Heart left ventricle (tissue), 16 donors: Measurements from ENCODE around the gene NPVF. TPM values are rescaled to one million over a fixed set of nuclear protein-coding genes. Genes with fewer than 3 reads are reported as not detected.

Source experiments
- ATAC-seq, 4 donors: fragments of 200-7000 bp; cut with Tn5 transposase; one replicate each; pipeline ENCODE4 v1.9.1; 2020 to 2022; ENCODE audit warnings: moderate library complexity in 4 of 4, mild to moderate bottlenecking in 3 of 4, moderate number of reproducible peaks in 1 of 4
- DNase-seq, 5 donors: peaks; one replicate each; pipeline ENCODE4 v3.0.0-alpha.2; 2020
- H3K27ac ChIP-seq, 12 donors: fragments of 200-600 bp; sonication (generic) in 4 of 12; one replicate each; pipeline versions ENCODE4 v1.5.0 to v1.8.0; 2016 to 2022; ENCODE audit warnings: mild to moderate bottlenecking in 2 of 12
- H3K27me3 ChIP-seq, 9 donors: fragments of 200-600 bp; sonication (generic) in 2 of 9; one replicate each; pipeline versions ENCODE4 v1.5.1 to v1.8.0; 2016 to 2022; ENCODE audit warnings: mild to moderate bottlenecking in 3 of 9
- H3K36me3 ChIP-seq, 9 donors: fragments of 200-600 bp; sonication (generic) in 2 of 9; one replicate each; pipeline versions ENCODE4 v1.5.0 to v1.8.0; 2018 to 2022; ENCODE audit warnings: mild to moderate bottlenecking in 2 of 9
- H3K4me1 ChIP-seq, 12 donors: fragments of 200-600 bp; sonication (generic) in 4 of 12; one replicate each; pipeline versions ENCODE4 v1.5.0 to v1.8.0; 2016 to 2022; ENCODE audit warnings: mild to moderate bottlenecking in 3 of 12
- H3K4me3 ChIP-seq, 12 donors: fragments of 200-600 bp; sonication (generic) in 4 of 12; one replicate each; pipeline versions ENCODE4 v1.5.0 to v1.8.0; 2017 to 2022; ENCODE audit warnings: mild to moderate bottlenecking in 9 of 12, moderate library complexity in 4 of 12
- H3K9me3 ChIP-seq, 12 donors: fragments of 200-600 bp; sonication (generic) in 4 of 12; one replicate each; pipeline versions ENCODE4 v1.5.0 to v1.8.0; 2016 to 2022; ENCODE audit warnings: mild to moderate bottlenecking in 1 of 12
- POLR2A ChIP-seq, 2 donors: fragments of 450-650 bp; IDR thresholded peaks; one replicate each; pipeline ENCODE4 v1.6.1; 2017; ENCODE audit warnings: antibody characterized with exemption in 2 of 2, mild to moderate bottlenecking in 2 of 2, moderate library complexity in 2 of 2
- WGBS, 4 donors: extraction: QIAGEN DNeasy Blood & Tissue Kit in 2 of 4; methylation state at CpG; one replicate each; pipeline versions ENCODE4 v1.1.5 to v1.1.7; 2013 to 2018; 5-methylcytosine and 5-hydroxymethylcytosine counted together
- intact Hi-C, 10 donors: fragments of 100-400 bp; cut with DNase I; formaldehyde crosslinking; loops; one replicate each; pipeline versions ENCODE4 v1.11.1 to v1.14.2; 2022
- polyA plus RNA-seq, 2 donors: library from polyadenylated mRNA; stranded (reverse); fragments of 200-250 nt; gene quantifications; one replicate each; pipeline ENCODE4 v1.2.3, GENCODE V29; 2013
- total RNA-seq, 9 donors: library from RNA; depleted of rRNA in 2 of 9; stranded (reverse); fragments of >200 nt in 2 of 9; fragmentation: NEBNext Ultra II Directional in 3 of 9; extraction: Animal tissue kit (Norgen Biotek cat#: 25700) in 3 of 9; gene quantifications; one replicate each; pipeline versions ENCODE4 v1.1.0 to v1.2.4, GENCODE V29; 2016 to 2023
- TF ChIP-seq, protein P1 (sequence below), 12 donors: fragments of 200-600 bp; sonication (generic) in 4 of 12; IDR thresholded peaks; one replicate each; pipeline versions ENCODE4 v1.5.0 to v1.8.0; 2018 to 2022; ENCODE audit warnings: antibody characterized with exemption in 12 of 12, mild to moderate bottlenecking in 5 of 12
- donor health status: ischemic (EF 13 %, LVEDD 7.1; RV severe dilation, severe dysfunction).
- donor health status: healthy with polysubstance abuse.
- donor health status: DM: no; HTN: yes; CAD: no.
- donor health status: DM: no; HTN: no; CAD: no.
- donor health status: ischemic (EF 25% LVEDD 6.9; RV normal size, moderate dysfunction).
- donor health status: ischemic (EF 25% LVEDD 5.7; RV mildly dilated, moderate dysfunction).
- donor health status: healthy.
- donor health status: DM: yes; HTN: yes; CAD: no.
- donor health status: ischemic (EF 35%, LVEDD 5.7; RV mildly dilated, moderate dysfunction).
- donor health status: nonischemic (EF 11% LVEDD 7.7; RV severe dilation, severe dysfunction).
- donor health status: DM: yes; HTN: yes; CAD: no.
- donor health status: PGD.
- donor health status: ischemic (EF 29% LVEDD 5.4; RV normal size, mild dysfunction).
- donor health status: nonischemic (EF 23%, LVEDD 6.1; RV moderate dilation, normal function).

The NPVF gene
- total and polyA plus RNA-seq, 11 donors: not detected

DNA sequence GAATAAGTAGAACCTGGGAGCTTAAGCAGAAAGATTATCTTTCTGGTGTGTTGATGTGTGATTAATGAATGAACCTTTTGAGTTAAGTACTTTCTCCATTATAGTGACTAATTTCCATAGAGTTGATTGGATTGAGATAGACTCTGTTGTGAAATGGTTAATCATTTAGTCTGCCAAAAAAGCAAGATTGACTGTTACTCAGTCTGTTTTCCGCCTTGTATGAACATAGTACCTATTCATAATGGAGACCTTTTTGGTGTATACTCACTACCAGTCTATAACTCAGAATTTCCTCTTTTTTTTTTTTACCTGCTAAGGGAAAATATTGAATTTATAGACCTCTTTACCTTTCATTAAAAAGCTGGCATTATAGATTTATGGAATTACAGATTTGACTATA is 14.4 kb upstream of the NPVF start:
- intact Hi-C loops: no loop called here
- WGBS, 4 donors: 76 to 90% (median 82%) methylated on average over 1 of the region's 1 CpG
- Histone ChIP-seq H3K36me3 (no peaks in the 10 kb centered on the region), H3K4me3 (no peak overlapping the region), H3K4me1 (peaks cover 0 to 12% (median 3%) of the 10 kb centered on the region in 12 donors), H3K9me3 (no peaks in the 10 kb centered on the region), H3K27me3 (peaks cover 0 to 10% (median 0%) of the 10 kb centered on the region in 9 donors), H3K27ac (no peak overlapping the region)
- DNase-seq: no peak
- ATAC-seq: no peak
- TF ChIP-seq POLR2A (IDR thresholded peaks at IDR 0.05): no peak
- TF ChIP-seq, protein P1, sequence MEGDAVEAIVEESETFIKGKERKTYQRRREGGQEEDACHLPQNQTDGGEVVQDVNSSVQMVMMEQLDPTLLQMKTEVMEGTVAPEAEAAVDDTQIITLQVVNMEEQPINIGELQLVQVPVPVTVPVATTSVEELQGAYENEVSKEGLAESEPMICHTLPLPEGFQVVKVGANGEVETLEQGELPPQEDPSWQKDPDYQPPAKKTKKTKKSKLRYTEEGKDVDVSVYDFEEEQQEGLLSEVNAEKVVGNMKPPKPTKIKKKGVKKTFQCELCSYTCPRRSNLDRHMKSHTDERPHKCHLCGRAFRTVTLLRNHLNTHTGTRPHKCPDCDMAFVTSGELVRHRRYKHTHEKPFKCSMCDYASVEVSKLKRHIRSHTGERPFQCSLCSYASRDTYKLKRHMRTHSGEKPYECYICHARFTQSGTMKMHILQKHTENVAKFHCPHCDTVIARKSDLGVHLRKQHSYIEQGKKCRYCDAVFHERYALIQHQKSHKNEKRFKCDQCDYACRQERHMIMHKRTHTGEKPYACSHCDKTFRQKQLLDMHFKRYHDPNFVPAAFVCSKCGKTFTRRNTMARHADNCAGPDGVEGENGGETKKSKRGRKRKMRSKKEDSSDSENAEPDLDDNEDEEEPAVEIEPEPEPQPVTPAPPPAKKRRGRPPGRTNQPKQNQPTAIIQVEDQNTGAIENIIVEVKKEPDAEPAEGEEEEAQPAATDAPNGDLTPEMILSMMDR (IDR thresholded peaks at IDR 0.05): no peak

GRCh38 chr7:25240896-25241295 is 12.6 kb upstream of the NPVF start:
- no peaks in the 10 kb centered on the region for H3K9me3 ChIP-seq
- TF ChIP-seq, protein P1 (IDR thresholded peaks at IDR 0.05): no peak
- no peak for TF ChIP-seq POLR2A (IDR thresholded peaks at IDR 0.05)
- DNase-seq (no peak), ATAC-seq (no peak)
- no peak overlapping the region for H3K27ac ChIP-seq
- H3K27me3 ChIP-seq: peaks cover 0 to 10% (median 0%) of the 10 kb centered on the region in 9 donors
- intact Hi-C loops: no loop called here
- H3K4me1 ChIP-seq: peaks cover 0 to 12% (median 3%) of the 10 kb centered on the region in 12 donors
- H3K4me3 ChIP-seq: no peak overlapping the region
- no peaks in the 10 kb centered on the region for H3K36me3 ChIP-seq

DNA sequence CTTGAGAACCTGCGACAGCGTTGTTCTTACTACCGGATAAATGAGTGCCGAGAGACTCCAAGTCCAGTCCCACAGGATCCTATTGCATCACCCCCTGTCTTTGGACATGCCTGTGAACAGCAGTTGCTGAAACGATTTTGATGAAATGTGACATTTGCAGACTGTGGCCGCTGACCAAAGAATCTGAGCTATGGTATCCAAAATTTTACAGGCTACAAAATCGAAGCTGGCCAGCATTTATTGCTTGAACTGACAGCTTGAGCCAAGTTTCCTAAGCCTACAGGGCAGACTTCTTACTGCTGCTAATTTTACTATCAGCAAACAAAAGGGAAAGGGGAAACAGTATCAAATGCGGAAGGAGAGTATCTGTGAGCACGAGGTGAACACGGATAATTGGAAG is 12.1 kb upstream of the NPVF start:
- DNase-seq: peak in 1 of 5 donors; percentile 38
- TF ChIP-seq, protein P1 (IDR thresholded peaks at IDR 0.05): no peak
- no peak for TF ChIP-seq POLR2A (IDR thresholded peaks at IDR 0.05)
- Histone ChIP-seq H3K27me3 (peaks cover 0 to 10% (median 0%) of the 10 kb centered on the region in 9 donors), H3K9me3 (no peaks in the 10 kb centered on the region), H3K4me1 (peaks cover 0 to 12% (median 3%) of the 10 kb centered on the region in 12 donors), H3K4me3 (no peak overlapping the region), H3K27ac (no peak overlapping the region), H3K36me3 (no peaks in the 10 kb centered on the region)
- peak in 3 of 4 donors; percentile 36 to 50 (median 41) for ATAC-seq
- intact Hi-C loops: no loop called here
- WGBS, 4 donors: 58 to 65% (median 64%) methylated on average over 10 of the region's 10 CpGs

- no peak overlapping the region for H3K27ac ChIP-seq
- DNase-seq (no peak), ATAC-seq (no peak)
- no peak overlapping the region for H3K4me3 ChIP-seq
- H3K9me3 ChIP-seq: no peaks in the 10 kb centered on the region
- no peak for TF ChIP-seq POLR2A (IDR thresholded peaks at IDR 0.05)
- TF ChIP-seq, protein P1 (IDR thresholded peaks at IDR 0.05): no peak
- H3K36me3 ChIP-seq: no peaks in the 10 kb centered on the region
- peaks cover 0 to 10% (median 0%) of the 10 kb centered on the region in 9 donors for H3K27me3 ChIP-seq
- H3K4me1 ChIP-seq: peaks cover 0 to 12% (median 3%) of the 10 kb centered on the region in 12 donors
- 76 to 86% (median 85%) methylated on average over 3 of the region's 3 CpGs for WGBS, 4 donors
- intact Hi-C loops: no loop called here
Observed at GRCh38 chr7:25239888-25240287, 11.6 kb upstream of the NPVF start.
